ENCODE data around the gene SLC35B2.

SLC35B2 gene

GRCh38 chr6:44294832-44295791 lies 37.8 kb upstream of the SLC35B2 start:
- Mint-ChIP-seq H3K4me1 (ENCODE audit: low read depth) (peaks cover 15% of the 10 kb centered on the region), H3K9me3 (no peaks in the 10 kb centered on the region), H3K27me3 (peaks cover 77% of the 10 kb centered on the region), H3K27ac (no peak overlapping the region), H3K36me3 (ENCODE audit: low read depth) (peaks cover 9% of the 10 kb centered on the region), H3K4me3 (no peak overlapping the region)
- no peak for DNase-seq

DNA sequence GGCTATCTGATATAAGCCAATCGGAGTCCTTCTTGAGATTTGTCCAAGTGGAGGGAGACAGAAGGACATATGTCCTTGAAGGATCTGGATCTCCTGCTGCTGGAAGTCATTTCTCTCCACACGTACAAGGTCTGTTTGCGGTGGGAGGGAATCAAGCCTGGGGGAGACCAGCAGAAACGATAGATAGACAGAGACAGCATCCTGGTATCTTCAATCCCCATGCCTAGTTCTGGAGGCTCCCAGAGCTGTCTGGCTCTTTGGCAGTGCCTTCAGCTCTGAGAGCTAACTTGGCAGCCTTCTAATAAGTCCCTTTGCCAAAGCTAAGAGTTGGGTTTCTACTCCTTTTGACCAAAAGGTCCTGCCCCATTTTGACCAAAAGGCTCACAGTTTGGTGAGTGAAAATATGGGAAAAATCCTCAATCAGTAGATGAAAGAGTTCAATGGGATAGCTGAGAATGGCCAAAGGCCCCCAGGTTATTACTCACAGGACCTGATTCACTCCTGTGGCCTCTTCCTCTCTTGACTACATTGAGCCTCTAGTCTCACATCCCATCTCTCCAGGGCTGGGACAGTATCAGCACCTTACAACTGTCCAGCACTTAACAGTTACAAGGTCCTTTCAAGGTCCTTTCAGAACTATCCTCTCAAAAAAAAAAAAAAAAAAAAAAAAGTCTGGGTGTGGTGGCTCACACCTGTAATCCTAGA lies 35.5 kb upstream of the SLC35B2 start:
- Mint-ChIP-seq H3K27ac (no peak overlapping the region), H3K9me3 (no peaks in the 10 kb centered on the region), H3K36me3 (ENCODE audit: low read depth) (no peaks in the 10 kb centered on the region), H3K27me3 (peaks cover 83% of the 10 kb centered on the region), H3K4me1 (ENCODE audit: low read depth) (peaks cover 10% of the 10 kb centered on the region), H3K4me3 (no peak overlapping the region)
- no peak for DNase-seq

DNA sequence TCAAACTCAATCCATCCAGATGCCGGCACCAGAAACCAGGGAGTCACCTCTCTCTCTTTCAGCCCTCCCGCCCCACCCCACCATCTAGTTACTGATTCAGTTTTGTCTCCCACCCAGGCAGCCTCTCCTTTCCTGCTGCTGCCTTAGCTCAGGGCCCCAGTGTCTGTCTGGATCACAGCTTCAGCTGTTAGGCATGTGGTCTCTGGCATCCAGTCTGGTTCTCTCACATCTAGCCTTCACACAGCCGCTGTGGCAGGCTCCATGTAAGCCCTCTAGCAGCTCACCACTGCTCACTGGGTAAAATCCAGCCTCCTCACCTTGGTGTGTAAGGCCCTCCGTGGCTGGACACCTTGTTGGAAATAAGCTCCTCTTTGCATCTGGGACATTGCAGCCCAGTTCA lies 34.5 kb upstream of the SLC35B2 start:
- no peak overlapping the region for H3K4me3 Mint-ChIP-seq
- no peaks in the 10 kb centered on the region for H3K36me3 Mint-ChIP-seq (ENCODE audit: low read depth)
- H3K9me3 Mint-ChIP-seq: no peaks in the 10 kb centered on the region
- H3K4me1 Mint-ChIP-seq (ENCODE audit: low read depth): peaks cover 5% of the 10 kb centered on the region
- no peak overlapping the region for H3K27ac Mint-ChIP-seq
- no peak for DNase-seq
- peaks cover 85% of the 10 kb centered on the region for H3K27me3 Mint-ChIP-seq

DNA sequence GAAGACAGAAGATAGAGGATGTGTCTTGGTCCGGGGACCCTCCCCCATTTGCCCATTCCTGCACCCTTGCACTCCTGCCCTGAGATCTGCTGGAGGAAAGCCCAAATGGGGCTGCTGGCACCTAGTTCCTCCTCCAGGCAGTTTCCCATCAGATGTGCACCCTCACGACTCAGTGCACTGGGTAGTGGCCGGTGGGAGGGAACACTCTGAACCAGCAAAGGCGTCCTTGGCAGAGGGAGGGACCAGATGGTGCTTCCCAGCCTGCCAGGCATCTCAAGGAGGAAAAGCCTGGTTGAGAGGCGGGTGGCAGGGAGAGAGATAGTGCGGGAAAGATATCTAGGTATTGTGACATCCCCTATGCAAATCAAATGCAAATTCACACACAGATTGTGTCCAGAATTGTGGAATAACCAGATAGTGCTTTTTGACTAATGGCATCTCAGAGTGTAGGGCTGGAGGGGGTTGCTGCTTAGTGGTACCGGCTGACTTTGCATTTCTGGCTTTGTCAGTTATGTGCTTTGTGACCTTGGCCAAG lies 32.5 kb upstream of the SLC35B2 start:
- Mint-ChIP-seq H3K36me3 (ENCODE audit: low read depth) (no peaks in the 10 kb centered on the region), H3K9me3 (no peaks in the 10 kb centered on the region), H3K27ac (no peak overlapping the region), H3K27me3 (peaks cover 80% of the 10 kb centered on the region), H3K4me3 (no peak overlapping the region), H3K4me1 (ENCODE audit: low read depth) (no peaks in the 10 kb centered on the region)
- no peak for DNase-seq

GRCh38 chr6:44286747-44287146 lies 29.4 kb upstream of the SLC35B2 start:
- H3K4me3 Mint-ChIP-seq: no peak overlapping the region
- peaks cover 66% of the 10 kb centered on the region for H3K27me3 Mint-ChIP-seq
- H3K4me1 Mint-ChIP-seq (ENCODE audit: low read depth): no peaks in the 10 kb centered on the region
- H3K27ac Mint-ChIP-seq: no peak overlapping the region
- DNase-seq: no peak
- no peaks in the 10 kb centered on the region for H3K36me3 Mint-ChIP-seq (ENCODE audit: low read depth)
- no peaks in the 10 kb centered on the region for H3K9me3 Mint-ChIP-seq

GRCh38 chr6:44286285-44286565 lies 28.9 kb upstream of the SLC35B2 start:
- H3K9me3 Mint-ChIP-seq: no peaks in the 10 kb centered on the region
- no peak for DNase-seq
- no peaks in the 10 kb centered on the region for H3K36me3 Mint-ChIP-seq (ENCODE audit: low read depth)
- H3K27me3 Mint-ChIP-seq: peaks cover 60% of the 10 kb centered on the region
- H3K4me1 Mint-ChIP-seq (ENCODE audit: low read depth): no peaks in the 10 kb centered on the region
- H3K4me3 Mint-ChIP-seq: no peak overlapping the region
- no peak overlapping the region for H3K27ac Mint-ChIP-seq

DNA sequence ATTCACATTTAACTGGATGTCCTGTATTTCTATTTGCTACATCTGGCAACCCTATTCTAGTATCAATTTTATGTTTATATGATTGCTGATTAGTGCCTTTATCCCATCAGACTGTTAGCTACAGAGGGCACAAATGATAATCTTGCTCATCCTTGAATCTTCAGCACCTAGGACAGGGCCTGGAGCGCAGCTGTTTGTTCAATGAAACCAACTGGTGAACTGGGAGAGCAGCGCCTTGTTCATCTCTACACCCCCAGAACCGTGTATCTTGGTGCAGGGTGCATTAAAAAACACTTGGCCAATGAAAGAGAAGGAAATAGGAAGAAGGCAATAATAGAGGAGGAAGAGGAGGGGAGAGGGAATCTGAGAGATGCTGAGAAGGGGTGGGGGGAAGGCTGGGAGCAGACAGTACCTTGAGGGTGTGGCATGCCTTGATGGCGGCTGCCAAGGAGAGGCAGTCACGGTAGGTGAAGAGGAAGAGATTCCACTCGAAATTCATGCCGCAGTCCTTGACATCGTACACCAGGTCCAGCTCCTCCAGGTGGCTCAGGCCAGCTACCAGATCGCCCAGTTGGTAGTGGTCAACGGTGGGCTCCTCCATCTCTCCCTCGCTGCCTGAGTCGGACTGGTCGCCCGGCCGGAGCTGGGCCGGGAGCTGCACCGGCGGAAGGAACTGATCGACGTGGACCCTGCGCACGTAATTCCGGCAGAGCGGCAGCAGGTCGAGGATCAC lies 28.4 kb upstream of the SLC35B2 start:
- H3K4me1 Mint-ChIP-seq (ENCODE audit: low read depth): no peaks in the 10 kb centered on the region

DNA sequence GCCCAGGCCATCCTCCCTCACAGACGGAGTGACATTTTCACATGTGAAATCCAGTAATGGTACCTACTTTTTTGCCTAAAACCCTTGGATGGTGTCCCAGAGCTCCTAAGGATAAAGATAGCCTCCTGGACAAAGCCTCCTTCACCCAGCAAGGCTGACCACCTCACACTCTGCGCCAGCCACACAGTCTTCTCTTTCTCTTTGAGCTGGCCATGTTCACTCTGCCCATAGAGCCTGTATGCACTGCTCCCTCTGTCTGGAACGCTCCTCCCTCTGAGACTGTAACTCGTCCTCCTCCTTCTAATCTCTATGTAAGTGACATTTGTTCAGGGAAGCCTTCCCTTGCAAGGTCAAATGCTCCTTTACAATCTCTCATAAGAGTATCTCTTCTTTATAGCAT lies 27.5 kb upstream of the SLC35B2 start:
- Mint-ChIP-seq H3K27me3 (peaks cover 48% of the 10 kb centered on the region), H3K9me3 (no peaks in the 10 kb centered on the region), H3K36me3 (ENCODE audit: low read depth) (no peaks in the 10 kb centered on the region), H3K27ac (no peak overlapping the region), H3K4me1 (ENCODE audit: low read depth) (no peaks in the 10 kb centered on the region), H3K4me3 (no peak overlapping the region)
- no peak for DNase-seq

More for the DNA sequence above, 28.4 kb upstream of the SLC35B2 start:
- Mint-ChIP-seq H3K4me3 (no peak overlapping the region), H3K36me3 (ENCODE audit: low read depth) (no peaks in the 10 kb centered on the region), H3K27me3 (peaks cover 56% of the 10 kb centered on the region), H3K9me3 (no peaks in the 10 kb centered on the region), H3K27ac (no peak overlapping the region)
- no peak for DNase-seq

- no peaks in the 10 kb centered on the region for H3K36me3 Mint-ChIP-seq (ENCODE audit: low read depth)
- no peak for DNase-seq
- no peak overlapping the region for H3K27ac Mint-ChIP-seq
- H3K27me3 Mint-ChIP-seq: peaks cover 45% of the 10 kb centered on the region
- H3K4me1 Mint-ChIP-seq (ENCODE audit: low read depth): no peaks in the 10 kb centered on the region
- H3K4me3 Mint-ChIP-seq: no peak overlapping the region
- no peaks in the 10 kb centered on the region for H3K9me3 Mint-ChIP-seq
Observed at GRCh38 chr6:44284121-44284520, 26.8 kb upstream of the SLC35B2 start.

DNA sequence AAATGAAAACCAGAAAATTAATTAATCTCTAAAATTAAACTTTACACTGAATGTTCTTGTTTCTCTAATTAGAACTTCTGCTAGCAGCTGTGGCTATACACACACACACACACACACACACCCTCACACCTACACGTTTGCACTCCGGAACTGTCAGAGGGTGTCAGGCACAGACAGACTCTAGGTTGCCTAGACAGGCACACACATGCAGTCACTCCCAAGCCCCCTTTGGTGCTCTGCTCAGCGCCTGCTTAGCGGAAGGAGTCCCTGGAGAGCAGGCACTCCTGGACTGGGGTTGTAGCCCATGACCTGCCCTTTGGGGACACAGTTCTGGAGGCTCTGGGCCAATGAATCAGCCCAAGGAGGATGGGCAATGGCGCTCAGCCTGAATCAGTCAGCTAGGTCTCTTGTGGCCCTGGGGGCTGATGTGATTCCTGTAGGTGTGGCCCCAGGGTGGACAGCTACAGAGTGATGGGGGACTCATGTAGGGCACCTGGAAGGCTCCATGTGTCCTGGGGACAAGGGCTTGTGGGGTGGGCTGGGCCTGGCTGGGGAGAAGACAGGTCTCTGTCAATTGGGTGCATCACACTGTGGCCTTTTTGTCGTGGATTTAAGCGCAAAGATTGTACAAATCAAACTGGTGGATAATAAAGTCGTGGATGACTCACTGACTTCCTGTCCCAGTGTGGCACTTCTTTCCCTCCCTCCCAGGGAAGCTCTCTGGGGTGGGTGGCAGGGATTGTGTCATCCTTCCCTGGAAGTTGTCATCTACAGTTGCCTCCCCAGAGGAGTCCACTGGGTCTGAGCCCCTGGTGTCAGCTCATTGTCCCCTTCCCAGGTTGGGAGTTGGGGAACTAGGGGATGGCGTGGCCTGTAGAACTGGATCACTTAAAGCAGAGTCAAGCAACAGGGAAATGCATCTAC lies 21.7 kb upstream of the SLC35B2 start:
- peaks cover 40% of the 10 kb centered on the region for H3K27me3 Mint-ChIP-seq

DNA sequence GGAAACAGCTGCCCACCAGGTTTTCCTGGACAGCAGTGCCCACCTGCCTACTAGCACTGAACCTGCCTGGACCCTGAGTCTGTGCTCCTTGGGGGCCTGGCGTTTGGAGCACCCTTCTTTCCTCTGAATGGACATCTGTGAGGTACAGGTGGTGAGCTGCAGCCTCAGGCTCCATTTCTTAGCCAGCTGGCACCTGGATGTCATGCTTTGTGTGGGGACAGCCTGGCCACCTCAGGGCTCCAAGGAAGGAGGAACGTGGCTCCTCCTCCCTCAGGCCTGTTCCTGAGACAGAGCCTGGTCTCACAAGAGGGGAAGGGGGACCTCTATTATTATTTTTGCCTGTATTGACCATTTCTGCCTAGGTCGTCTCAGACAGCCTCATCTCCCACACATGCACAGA lies 21.0 kb upstream of the SLC35B2 start:
- Mint-ChIP-seq H3K27me3 (peaks cover 42% of the 10 kb centered on the region), H3K9me3 (no peaks in the 10 kb centered on the region), H3K27ac (no peak overlapping the region), H3K4me3 (no peak overlapping the region), H3K4me1 (ENCODE audit: low read depth) (peaks cover 4% of the 10 kb centered on the region), H3K36me3 (ENCODE audit: low read depth) (no peaks in the 10 kb centered on the region)
- DNase-seq: no peak

More for the DNA sequence above, 21.7 kb upstream of the SLC35B2 start:
- Mint-ChIP-seq H3K9me3 (no peaks in the 10 kb centered on the region), H3K4me1 (ENCODE audit: low read depth) (peaks cover 4% of the 10 kb centered on the region), H3K36me3 (ENCODE audit: low read depth) (no peaks in the 10 kb centered on the region), H3K27ac (no peak overlapping the region), H3K4me3 (no peak overlapping the region)
- no peak for DNase-seq

DNA sequence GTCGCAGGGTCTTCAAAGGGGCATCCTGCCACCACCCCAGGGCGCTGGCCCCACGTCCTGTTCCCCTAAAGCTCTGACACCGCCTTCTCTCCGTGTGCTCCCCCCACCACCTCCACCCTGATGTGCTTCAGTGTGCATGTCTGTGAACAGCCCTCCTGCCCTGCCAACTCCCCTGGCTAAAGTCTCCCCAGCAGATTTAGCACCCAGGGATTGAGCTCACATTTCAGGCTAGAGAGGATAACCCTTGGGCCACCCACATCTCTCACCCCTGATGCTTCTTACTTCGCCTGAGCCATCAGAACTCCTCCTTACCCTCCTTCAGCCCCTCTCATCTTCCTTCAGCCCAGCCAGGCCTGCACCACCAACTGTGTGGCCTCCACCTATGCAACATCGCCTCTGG lies 20.4 kb upstream of the SLC35B2 start:
- Mint-ChIP-seq H3K36me3 (ENCODE audit: low read depth) (no peaks in the 10 kb centered on the region), H3K4me3 (no peak overlapping the region), H3K27ac (no peak overlapping the region), H3K4me1 (ENCODE audit: low read depth) (peaks cover 4% of the 10 kb centered on the region), H3K27me3 (peaks cover 47% of the 10 kb centered on the region), H3K9me3 (no peaks in the 10 kb centered on the region)
- no peak for DNase-seq

DNA sequence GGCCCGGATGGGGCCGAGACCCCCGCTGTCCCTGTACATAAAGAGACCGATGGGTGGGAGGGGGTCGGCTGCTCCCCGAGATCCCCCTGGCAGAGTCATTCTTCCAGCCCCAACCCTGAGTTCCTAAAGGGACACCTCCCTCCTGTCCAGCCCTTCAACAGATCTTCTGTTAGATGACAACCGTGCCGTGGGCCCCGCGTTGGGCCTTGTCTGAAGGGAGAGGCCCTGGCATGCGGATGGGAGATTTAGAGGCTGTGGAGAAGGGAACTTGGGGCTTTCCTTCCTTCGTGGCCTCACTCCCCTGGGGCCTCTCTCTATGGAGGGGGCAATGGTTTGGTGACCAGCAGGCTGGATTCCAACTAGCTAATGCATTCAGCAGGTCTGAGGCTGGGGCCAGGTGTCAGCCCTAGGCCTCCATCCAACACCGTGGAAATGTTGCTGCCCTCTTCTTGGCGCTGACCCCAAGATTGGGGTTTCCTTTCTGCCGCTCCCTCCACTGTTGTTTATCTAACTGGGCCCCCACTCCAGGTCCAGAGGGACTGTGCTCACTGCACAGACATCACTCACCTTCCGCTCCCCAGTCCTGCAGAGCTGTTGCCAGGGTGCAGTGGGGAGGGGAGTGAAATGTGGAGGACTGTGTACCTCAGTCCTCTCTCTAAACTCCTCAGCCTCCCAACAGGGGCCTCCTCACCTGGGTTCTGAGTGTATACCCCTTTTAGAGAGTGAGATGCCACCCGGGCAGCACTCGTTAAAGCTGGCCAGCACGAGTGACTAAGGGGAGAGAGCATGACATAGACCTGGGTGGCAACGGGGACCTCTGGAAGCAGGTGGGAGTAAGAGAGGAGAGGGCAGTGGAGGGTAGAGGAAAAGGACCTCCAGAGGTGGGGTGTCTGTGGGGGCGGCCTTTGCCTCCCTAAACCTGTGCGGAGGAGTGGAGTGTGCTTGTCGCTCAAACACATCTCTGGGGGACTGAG lies 19.6 kb upstream of the SLC35B2 start:
- Mint-ChIP-seq H3K36me3 (ENCODE audit: low read depth) (no peaks in the 10 kb centered on the region), H3K4me1 (ENCODE audit: low read depth) (peaks cover 4% of the 10 kb centered on the region), H3K27me3 (peaks cover 55% of the 10 kb centered on the region), H3K4me3 (no peak overlapping the region), H3K9me3 (no peaks in the 10 kb centered on the region), H3K27ac (no peak overlapping the region)
- DNase-seq: no peak
